Measurements from ENCODE around the gene MACROD2. TPM values are rescaled to one million over a fixed set of nuclear protein-coding genes. Genes with fewer than 3 reads are reported as not detected.
"Not testable (repeated sequence)": the region's sequence is repeated elsewhere in the genome, so short reads cannot be mapped to it uniquely, and the experiment has no call there.

Gene MACROD2
- total RNA-seq, 1 donor = 1.3 TPM

GRCh38 chr20:15799871-15800270 is 1804.6 kb downstream of the MACROD2 start:
- H3K4me3 ChIP-seq (ENCODE audit: low read depth, low read length) = no peak overlapping the region
- no peak for DNase-seq (ENCODE audit: low read depth)
- TF ChIP-seq, protein P1, sequence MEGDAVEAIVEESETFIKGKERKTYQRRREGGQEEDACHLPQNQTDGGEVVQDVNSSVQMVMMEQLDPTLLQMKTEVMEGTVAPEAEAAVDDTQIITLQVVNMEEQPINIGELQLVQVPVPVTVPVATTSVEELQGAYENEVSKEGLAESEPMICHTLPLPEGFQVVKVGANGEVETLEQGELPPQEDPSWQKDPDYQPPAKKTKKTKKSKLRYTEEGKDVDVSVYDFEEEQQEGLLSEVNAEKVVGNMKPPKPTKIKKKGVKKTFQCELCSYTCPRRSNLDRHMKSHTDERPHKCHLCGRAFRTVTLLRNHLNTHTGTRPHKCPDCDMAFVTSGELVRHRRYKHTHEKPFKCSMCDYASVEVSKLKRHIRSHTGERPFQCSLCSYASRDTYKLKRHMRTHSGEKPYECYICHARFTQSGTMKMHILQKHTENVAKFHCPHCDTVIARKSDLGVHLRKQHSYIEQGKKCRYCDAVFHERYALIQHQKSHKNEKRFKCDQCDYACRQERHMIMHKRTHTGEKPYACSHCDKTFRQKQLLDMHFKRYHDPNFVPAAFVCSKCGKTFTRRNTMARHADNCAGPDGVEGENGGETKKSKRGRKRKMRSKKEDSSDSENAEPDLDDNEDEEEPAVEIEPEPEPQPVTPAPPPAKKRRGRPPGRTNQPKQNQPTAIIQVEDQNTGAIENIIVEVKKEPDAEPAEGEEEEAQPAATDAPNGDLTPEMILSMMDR (IDR thresholded peaks at IDR 0.05; ENCODE audit: insufficient read depth, low read length) = no peak

DNA sequence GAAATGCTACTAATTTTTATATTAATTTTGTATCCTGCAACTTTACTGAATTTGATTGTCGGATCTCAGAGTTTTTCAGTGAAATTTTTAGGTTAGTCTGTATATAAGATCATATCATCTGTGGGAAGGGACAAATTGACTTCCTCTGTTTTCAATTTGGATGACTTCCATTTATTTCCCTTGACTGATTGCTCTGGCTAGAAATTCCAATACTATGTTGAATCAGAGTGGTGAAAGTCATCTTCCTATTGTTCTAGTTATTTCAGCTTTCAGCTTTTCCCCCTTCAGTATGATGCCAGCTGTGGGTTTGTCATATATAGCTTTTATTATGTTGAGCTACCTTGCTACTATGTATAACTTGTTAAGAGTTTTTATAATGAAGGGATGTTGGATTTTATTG is 1806.7 kb downstream of the MACROD2 start:
- no peak overlapping the region for H3K4me3 ChIP-seq (ENCODE audit: low read depth, low read length)
- TF ChIP-seq, protein P1 (IDR thresholded peaks at IDR 0.05; ENCODE audit: insufficient read depth, low read length) = no peak
- no peak for DNase-seq (ENCODE audit: low read depth)

- DNase-seq (ENCODE audit: low read depth) = no peak
- TF ChIP-seq, protein P1 (IDR thresholded peaks at IDR 0.05; ENCODE audit: insufficient read depth, low read length) = no peak
These were observed 1809.8 kb downstream of the MACROD2 start for GRCh38 chr20:15805154-15805553.

DNA sequence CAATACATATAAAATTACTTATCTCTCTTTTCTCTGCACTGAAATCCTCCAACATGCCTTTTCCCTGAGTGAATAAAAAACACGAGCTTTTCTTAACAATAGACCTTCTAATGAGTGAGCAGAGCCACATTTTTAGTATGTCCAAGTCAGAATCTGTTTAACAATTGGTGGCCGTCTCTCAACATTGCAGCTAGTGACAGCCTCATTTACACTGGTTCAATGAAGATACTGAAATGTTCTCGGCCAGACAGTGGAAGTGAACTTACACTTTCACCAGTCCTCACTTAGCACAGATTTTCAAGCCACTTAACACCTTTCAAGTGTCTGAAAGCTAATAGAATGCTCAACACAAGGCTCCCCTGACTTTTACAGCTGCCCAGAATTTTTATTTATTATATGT is 1810.8 kb downstream of the MACROD2 start:
- no peak overlapping the region for H3K4me3 ChIP-seq (ENCODE audit: low read depth, low read length)
- DNase-seq (ENCODE audit: low read depth) = no peak
- TF ChIP-seq, protein P1 (IDR thresholded peaks at IDR 0.05; ENCODE audit: insufficient read depth, low read length) = no peak

More at GRCh38 chr20:15805154-15805553, 1809.8 kb downstream of the MACROD2 start:
- no peak overlapping the region for H3K4me3 ChIP-seq (ENCODE audit: low read depth, low read length)

DNA sequence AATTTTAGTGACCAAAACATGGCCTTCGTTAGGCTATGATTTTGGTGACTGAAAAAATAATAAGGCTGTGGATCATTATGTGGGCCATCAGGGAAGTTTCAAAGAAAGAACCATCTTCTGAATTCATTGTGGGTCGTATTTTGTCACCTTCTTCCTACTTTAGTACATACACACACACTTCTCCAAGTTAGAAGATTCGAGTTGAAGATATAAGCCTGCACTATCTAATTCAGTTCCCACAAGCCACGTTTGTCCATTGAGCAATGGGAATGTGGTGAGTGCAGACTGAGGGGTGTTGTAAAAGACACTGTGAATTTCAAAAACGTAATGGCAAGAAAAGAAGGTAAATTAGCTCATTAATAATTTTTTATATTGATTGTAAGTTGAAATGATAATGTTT is 1812.0 kb downstream of the MACROD2 start:
- no peak for DNase-seq (ENCODE audit: low read depth)
- TF ChIP-seq, protein P1 (IDR thresholded peaks at IDR 0.05; ENCODE audit: insufficient read depth, low read length) = no peak
- H3K4me3 ChIP-seq (ENCODE audit: low read depth, low read length) = no peak overlapping the region

- H3K4me3 ChIP-seq (ENCODE audit: low read depth, low read length) = not testable (repeated sequence)
These were observed 1812.5 kb downstream of the MACROD2 start for GRCh38 chr20:15807771-15808170.

GRCh38 chr20:15811951-15812350 is 1816.6 kb downstream of the MACROD2 start:
- TF ChIP-seq, protein P1 (IDR thresholded peaks at IDR 0.05; ENCODE audit: insufficient read depth, low read length) = no peak
- no peak overlapping the region for H3K4me3 ChIP-seq (ENCODE audit: low read depth, low read length)
- DNase-seq (ENCODE audit: low read depth) = no peak

More at GRCh38 chr20:15807771-15808170, 1812.5 kb downstream of the MACROD2 start:
- DNase-seq (ENCODE audit: low read depth) = not testable (repeated sequence)
